Muscle layer of colon (tissue), 2 donors: ENCODE measurements around the gene SLC16A9.
"Not testable (repeated sequence)": the region's sequence is repeated elsewhere in the genome, so short reads cannot be mapped to it uniquely, and the experiment has no call there.

Experiments used
- H3K27ac ChIP-seq: one replicate; pipeline ENCODE4 v1.7.0; 2013; ENCODE audit warnings: low read depth, mild to moderate bottlenecking, low read length, moderate library complexity
- H3K27me3 ChIP-seq, 2 donors: one replicate each; pipeline ENCODE4 v1.7.0; 2013; ENCODE audit warnings: low read length in 2 of 2, mild to moderate bottlenecking in 2 of 2; ENCODE audit not compliant: insufficient read depth in 2 of 2, control insufficient read depth in 1 of 2
- H3K36me3 ChIP-seq: one replicate; pipeline ENCODE4 v1.7.0; 2013; ENCODE audit warnings: mild to moderate bottlenecking, low read length; ENCODE audit not compliant: insufficient read depth
- H3K4me1 ChIP-seq: one replicate; pipeline ENCODE4 v1.7.0; 2013; ENCODE audit warnings: mild to moderate bottlenecking, low read length; ENCODE audit not compliant: insufficient read depth
- H3K4me3 ChIP-seq, 2 donors: one replicate each; pipeline ENCODE4 v1.7.0; 2013; ENCODE audit warnings: low read length in 2 of 2, low read depth in 1 of 2, mild to moderate bottlenecking in 1 of 2, moderate library complexity in 1 of 2
- H3K9ac ChIP-seq: one replicate; pipeline ENCODE4 v1.7.0; 2013; ENCODE audit warnings: low read length
- H3K9me3 ChIP-seq: one replicate; pipeline ENCODE4 v1.7.0; 2013; ENCODE audit warnings: mild to moderate bottlenecking, low read length
- donor health status: abdominal sarcoma.
- donor health status: Adenocarcinoma of cecum.

Gene SLC16A9

GRCh38 chr10:59670269-59670668 lies 39.4 kb downstream of the SLC16A9 start:
- Histone ChIP-seq H3K27me3 (no peaks in the 10 kb centered on the region), H3K4me3 (no peak overlapping the region), H3K36me3 (no peaks in the 10 kb centered on the region), H3K9ac (no peak overlapping the region), H3K4me1 (no peaks in the 10 kb centered on the region), H3K9me3 (no peaks in the 10 kb centered on the region), H3K27ac (no peak overlapping the region)

GRCh38 chr10:59668096-59668495 lies 41.6 kb downstream of the SLC16A9 start:
- H3K4me3 ChIP-seq = no peak overlapping the region
- no peak overlapping the region for H3K9ac ChIP-seq
- no peaks in the 10 kb centered on the region for H3K9me3 ChIP-seq
- H3K36me3 ChIP-seq = no peaks in the 10 kb centered on the region
- no peaks in the 10 kb centered on the region for H3K4me1 ChIP-seq
- no peaks in the 10 kb centered on the region for H3K27me3 ChIP-seq
- H3K27ac ChIP-seq = no peak overlapping the region

GRCh38 chr10:59666310-59666709 lies 43.3 kb downstream of the SLC16A9 start:
- Histone ChIP-seq H3K27me3 (no peaks in the 10 kb centered on the region), H3K9ac (no peak overlapping the region), H3K36me3 (no peaks in the 10 kb centered on the region), H3K27ac (no peak overlapping the region), H3K9me3 (no peaks in the 10 kb centered on the region), H3K4me3 (no peak overlapping the region), H3K4me1 (no peaks in the 10 kb centered on the region)

- H3K9me3 ChIP-seq, H3K27ac ChIP-seq, H3K9ac ChIP-seq, H3K4me3 ChIP-seq, H3K36me3 ChIP-seq, H3K4me1 ChIP-seq, H3K27me3 ChIP-seq: not testable (repeated sequence)
Observed at GRCh38 chr10:59663213-59663612, 46.4 kb downstream of the SLC16A9 start.

GRCh38 chr10:59657724-59658123 lies 51.9 kb downstream of the SLC16A9 start:
- Histone ChIP-seq H3K9ac (no peak overlapping the region), H3K27ac (no peak overlapping the region)

GRCh38 chr10:59655309-59655708 lies 54.3 kb downstream of the SLC16A9 start:
- Histone ChIP-seq H3K36me3 (no peaks in the 10 kb centered on the region), H3K9me3 (no peaks in the 10 kb centered on the region), H3K27ac (no peak overlapping the region), H3K4me3 (no peak overlapping the region), H3K4me1 (no peaks in the 10 kb centered on the region), H3K27me3 (no peaks in the 10 kb centered on the region), H3K9ac (no peak overlapping the region)

More at GRCh38 chr10:59657724-59658123, 51.9 kb downstream of the SLC16A9 start:
- Histone ChIP-seq H3K27me3 (no peaks in the 10 kb centered on the region), H3K36me3 (no peaks in the 10 kb centered on the region), H3K9me3 (no peaks in the 10 kb centered on the region), H3K4me3 (no peak overlapping the region), H3K4me1 (no peaks in the 10 kb centered on the region)

GRCh38 chr10:59654007-59654406 lies 55.6 kb downstream of the SLC16A9 start:
- H3K36me3 ChIP-seq = no peaks in the 10 kb centered on the region
- no peaks in the 10 kb centered on the region for H3K27me3 ChIP-seq
- no peak overlapping the region for H3K4me3 ChIP-seq
- H3K9me3 ChIP-seq = no peaks in the 10 kb centered on the region
- no peak overlapping the region for H3K27ac ChIP-seq
- H3K4me1 ChIP-seq = peaks cover 2% of the 10 kb centered on the region
- no peak overlapping the region for H3K9ac ChIP-seq

GRCh38 chr10:59651902-59652301 lies 57.7 kb downstream of the SLC16A9 start:
- H3K4me3 ChIP-seq = no peak overlapping the region

GRCh38 chr10:59649606-59650346 lies 59.9 kb downstream of the SLC16A9 start:
- no peak overlapping the region for H3K27ac ChIP-seq

More at GRCh38 chr10:59651902-59652301, 57.7 kb downstream of the SLC16A9 start:
- no peaks in the 10 kb centered on the region for H3K27me3 ChIP-seq
- H3K36me3 ChIP-seq = no peaks in the 10 kb centered on the region
- H3K4me1 ChIP-seq = peaks cover 6% of the 10 kb centered on the region
- no peaks in the 10 kb centered on the region for H3K9me3 ChIP-seq
- H3K9ac ChIP-seq = no peak overlapping the region
- no peak overlapping the region for H3K27ac ChIP-seq

GRCh38 chr10:59648711-59649201 lies 60.9 kb downstream of the SLC16A9 start:
- no peak overlapping the region for H3K9ac ChIP-seq
- H3K36me3 ChIP-seq = no peaks in the 10 kb centered on the region
- H3K4me1 ChIP-seq = peaks cover 6% of the 10 kb centered on the region
- H3K9me3 ChIP-seq = peaks cover 5% of the 10 kb centered on the region
- H3K4me3 ChIP-seq = no peak overlapping the region
- no peaks in the 10 kb centered on the region for H3K27me3 ChIP-seq
- no peak overlapping the region for H3K27ac ChIP-seq

More at GRCh38 chr10:59649606-59650346, 59.9 kb downstream of the SLC16A9 start:
- no peaks in the 10 kb centered on the region for H3K27me3 ChIP-seq
- H3K4me1 ChIP-seq = peaks cover 6% of the 10 kb centered on the region
- no peaks in the 10 kb centered on the region for H3K36me3 ChIP-seq
- H3K4me3 ChIP-seq = no peak overlapping the region
- H3K9me3 ChIP-seq = peaks cover 5% of the 10 kb centered on the region
- no peak overlapping the region for H3K9ac ChIP-seq

- Histone ChIP-seq H3K4me3 (no peak overlapping the region), H3K36me3 (no peaks in the 10 kb centered on the region)
Observed at GRCh38 chr10:59644841-59645240, 64.8 kb downstream of the SLC16A9 start.

GRCh38 chr10:59641688-59642087 lies 68.0 kb downstream of the SLC16A9 start:
- not testable (repeated sequence) for H3K9me3 ChIP-seq, H3K4me3 ChIP-seq, H3K36me3 ChIP-seq, H3K4me1 ChIP-seq, H3K27ac ChIP-seq, H3K27me3 ChIP-seq, H3K9ac ChIP-seq

More at GRCh38 chr10:59644841-59645240, 64.8 kb downstream of the SLC16A9 start:
- H3K4me1 ChIP-seq = peaks cover 6% of the 10 kb centered on the region
- no peak overlapping the region for H3K27ac ChIP-seq
- peaks cover 5% of the 10 kb centered on the region for H3K9me3 ChIP-seq
- H3K27me3 ChIP-seq = no peaks in the 10 kb centered on the region
- no peak overlapping the region for H3K9ac ChIP-seq
